Colon (tissue), 2 donors: Measurements from ENCODE around the gene GFRAL.
"Not testable (repeated sequence)": the region's sequence is repeated elsewhere in the genome, so short reads cannot be mapped to it uniquely, and the experiment has no call there.

ENCODE experiments used
- FAIRE-seq: peaks from 2 replicates; lab custom pipeline; 2012; peaks lifted over from hg19 to GRCh38; lab: Jason Lieb, UNC
- donor health status: control.
- donor health status: control.

The GFRAL gene

GRCh38 chr6:55327169-55327568 is at the start of gene GFRAL:
TSS of gene GFRAL (plus strand) at chr6:55327469. CDS start at chr6:55327555, 86 bp downstream.
- no peak for FAIRE-seq

- FAIRE-seq = no peak
Observed at GRCh38 chr6:55277646-55278045, 49.6 kb upstream of the GFRAL start.

GRCh38 chr6:55281215-55281614 is 46.1 kb upstream of the GFRAL start:
- no peak for FAIRE-seq

GRCh38 chr6:55282115-55282514 is 45.2 kb upstream of the GFRAL start:
- no peak for FAIRE-seq

- no peak for FAIRE-seq
Observed at GRCh38 chr6:55286824-55287223, 40.4 kb upstream of the GFRAL start.

GRCh38 chr6:55290736-55291135 is 36.5 kb upstream of the GFRAL start:
- FAIRE-seq = no peak

- FAIRE-seq = no peak
Observed at GRCh38 chr6:55293116-55293515, 34.2 kb upstream of the GFRAL start.

- FAIRE-seq = not testable (repeated sequence)
Observed at GRCh38 chr6:55297214-55297613, 30.1 kb upstream of the GFRAL start.

- no peak for FAIRE-seq
Observed at GRCh38 chr6:55299286-55299985, 27.8 kb upstream of the GFRAL start.

- FAIRE-seq = no peak
Observed at GRCh38 chr6:55304747-55305146, 22.5 kb upstream of the GFRAL start.

GRCh38 chr6:55319961-55320695 is 7.1 kb upstream of the GFRAL start:
- FAIRE-seq = no peak

GRCh38 chr6:55320696-55321086 is 6.6 kb upstream of the GFRAL start:
- FAIRE-seq = no peak

GRCh38 chr6:55377150-55377549 is 49.9 kb downstream of the GFRAL start:
- no peak for FAIRE-seq

- no peak for FAIRE-seq
Observed at GRCh38 chr6:55379471-55379870, 52.2 kb downstream of the GFRAL start.

GRCh38 chr6:55379895-55380294 is 52.6 kb downstream of the GFRAL start:
- no peak for FAIRE-seq

- FAIRE-seq = no peak
Observed at GRCh38 chr6:55388211-55388610, 60.9 kb downstream of the GFRAL start.

- no peak for FAIRE-seq
Observed at GRCh38 chr6:55395871-55396270, 68.6 kb downstream of the GFRAL start.

- no peak for FAIRE-seq
Observed at GRCh38 chr6:55397986-55398385, 70.7 kb downstream of the GFRAL start.

- FAIRE-seq = no peak
Observed at GRCh38 chr6:55399351-55399750, 72.1 kb downstream of the GFRAL start.

GRCh38 chr6:55405474-55406235 is 78.4 kb downstream of the GFRAL start:
- FAIRE-seq = no peak

GRCh38 chr6:55410674-55411073 is 83.4 kb downstream of the GFRAL start:
- no peak for FAIRE-seq

- FAIRE-seq = no peak
Observed at GRCh38 chr6:55423933-55424332, 96.7 kb downstream of the GFRAL start.
